Adrenal gland (tissue), 12 donors: ENCODE measurements around the gene HOXA5. TPM values are rescaled to one million over a fixed set of nuclear protein-coding genes. Genes with fewer than 3 reads are reported as not detected.

Experiments
- DNase-seq, 7 donors: peaks; one replicate each; pipeline ENCODE4 v3.0.0-alpha.2; 2019 to 2020
- H3K27ac ChIP-seq, 5 donors: fragments of 200-600 bp; sonication (generic) in 4 of 5; 1 replicate in 3 of 5; 2 replicates in 2 of 5; pipeline versions ENCODE4 v1.5.1 to v1.8.0; 2016 to 2020; ENCODE audit warnings: mild to moderate bottlenecking in 1 of 5
- H3K27me3 ChIP-seq: fragments of 200-600 bp; 2 replicates; pipeline ENCODE4 v1.8.0; 2021
- H3K36me3 ChIP-seq, 2 donors: fragments of 200-600 bp; replicated peaks in 1 of 2; 1 replicate in 1 of 2; 2 replicates in 1 of 2; pipeline versions ENCODE4 v1.5.1 to v1.8.0; 2018 to 2022
- H3K4me1 ChIP-seq, 2 donors: fragments of 200-600 bp; replicated peaks in 1 of 2; 1 replicate in 1 of 2; 2 replicates in 1 of 2; pipeline versions ENCODE4 v1.5.1 to v1.8.0; 2018 to 2021
- H3K4me3 ChIP-seq, 4 donors: fragments of 200-600 bp; sonication (generic) in 3 of 4; one replicate each; pipeline ENCODE4 v1.5.1; 2016 to 2018
- H3K9me3 ChIP-seq, 3 donors: fragments of 200-600 bp; sonication (generic) in 1 of 3; replicated peaks in 1 of 3; 1 replicate in 2 of 3; 2 replicates in 1 of 3; pipeline versions ENCODE4 v1.5.1 to v1.8.0; 2016 to 2021
- CTCF ChIP-seq, 6 experiments: fragments of 450-650 bp in 4 of 6; fragments of 200-600 bp in 2 of 6; sonication (generic) in 1 of 6; IDR thresholded peaks; 1 replicate in 5 of 6; 2 replicates in 1 of 6; pipeline versions ENCODE4 v1.5.1 to v1.8.0; 2016 to 2021; ENCODE audit warnings: antibody characterized with exemption in 6 of 6, mild to moderate bottlenecking in 2 of 6, moderate library complexity in 1 of 6
- POLR2A ChIP-seq, 2 donors: fragments of 450-650 bp; IDR thresholded peaks; one replicate each; pipeline ENCODE4 v1.6.1; 2017; ENCODE audit warnings: antibody characterized with exemption in 2 of 2, mild to moderate bottlenecking in 2 of 2, moderate library complexity in 1 of 2
- WGBS, 4 donors: extraction: QIAGEN DNeasy Blood & Tissue Kit in 2 of 4; methylation state at CpG; one replicate each; pipeline versions ENCODE4 v1.1.5 to v1.1.7; 2013 to 2017; 5-methylcytosine and 5-hydroxymethylcytosine counted together
- intact Hi-C, 2 donors: fragments of 100-400 bp; cut with DNase I; formaldehyde crosslinking; loops; one replicate each; pipeline versions ENCODE4 v1.14.1 to v1.15.0; 2022 to 2023
- polyA plus RNA-seq, 3 donors: library from polyadenylated mRNA; stranded (reverse); fragments of 200-250 nt in 2 of 3; fragments of 350-450 nt in 1 of 3; fragmentation: Illumina TruSeq in 1 of 3; extraction: RNeasy Lipid Tissue Mini Kit (QIAGEN cat#74804) in 1 of 3; gene quantifications; one replicate each; pipeline ENCODE4 v1.2.3, GENCODE V29; 2013 to 2014
- total RNA-seq, 9 donors: library from RNA; depleted of rRNA in 4 of 9; stranded (reverse); fragments of >200 nt in 4 of 9; fragments of 120-200 nt in 1 of 9; fragmentation: NEBNext Ultra II Directional in 1 of 9; extraction: Animal tissue kit (Norgen Biotek cat#: 25700) in 1 of 9; gene quantifications; one replicate each; pipeline versions ENCODE4 v1.1.0 to v1.2.4, GENCODE V29; 2013 to 2023
- donor health status: healthy with polysubstance abuse.
- donor health status: Bipolar disorder and iron deficiency.
- donor health status: DM: yes; HTN: yes; CAD: no.
- donor health status: DM: no; HTN: no; CAD: no.
- donor health status: DM: no; HTN: no; CAD: no.
- donor health status: DM: yes; HTN: yes; CAD: no.

Gene HOXA5
- total and polyA plus RNA-seq, 12 donors, result 21.8 to 132 (median 57.0) TPM

- TF ChIP-seq POLR2A (IDR thresholded peaks at IDR 0.05), result no peak
- H3K36me3 ChIP-seq, result no peaks in the 10 kb centered on the region
- DNase-seq, result no peak
- H3K4me1 ChIP-seq, result peaks cover 22 to 41% of the 10 kb centered on the region in 2 donors
- H3K4me3 ChIP-seq, result peak overlapping the region in 1 of 4 donors; percentile 76
- H3K9me3 ChIP-seq, result no peaks in the 10 kb centered on the region
- H3K27me3 ChIP-seq, result no peaks in the 10 kb centered on the region
- H3K27ac ChIP-seq, result peak overlapping the region in 2 of 5 donors; percentile 89 to 95
- intact Hi-C loops, result loop anchor here (10.0 kb wide), 1 partner anchor 235 kb away; the partner anchor contains the start of gene SKAP2 (in 2 of the 2)
- WGBS, 4 donors, result 66 to 82% (median 74%) methylated on average over 8 of the region's 8 CpGs
These were observed 43.8 kb downstream of the HOXA5 start for GRCh38 chr7:27099453-27100370.

- Histone ChIP-seq H3K4me1 (peaks cover 22 to 41% of the 10 kb centered on the region in 2 donors), H3K36me3 (no peaks in the 10 kb centered on the region), H3K27ac (peak overlapping the region; percentile 80 to 95 (median 86)), H3K27me3 (no peaks in the 10 kb centered on the region), H3K4me3 (peak overlapping the region in 2 of 4 donors; percentile 39 to 76), H3K9me3 (no peaks in the 10 kb centered on the region)
- intact Hi-C loops, result loop anchor here in 1 of 2 donors (10.0 kb wide), 1 partner anchor 234 kb away; the partner anchor contains the start of gene SKAP2
- TF ChIP-seq CTCF (IDR thresholded peaks at IDR 0.05), result no peak
- TF ChIP-seq POLR2A (IDR thresholded peaks at IDR 0.05), result peak in 1 of 2 donors; percentile 56
- WGBS, 4 donors, result 15 to 32% (median 16%) methylated on average over 29 to 38 of the region's 38 CpGs
- DNase-seq, result peak; percentile 66 to 87 (median 75)
These were observed 44.7 kb downstream of the HOXA5 start for GRCh38 chr7:27098578-27099451.

- intact Hi-C loops, result loop anchor here in 1 of 2 donors (10.0 kb wide), 1 partner anchor 233 kb away; the partner anchor contains the start of gene SKAP2
- no peak for TF ChIP-seq POLR2A (IDR thresholded peaks at IDR 0.05)
- TF ChIP-seq CTCF (IDR thresholded peaks at IDR 0.05), result no peak
- 7 to 32% (median 16%) methylated on average over 21 to 35 of the region's 35 CpGs for WGBS, 4 donors
- Histone ChIP-seq H3K9me3 (no peaks in the 10 kb centered on the region), H3K27ac (peak overlapping the region; percentile 80 to 95 (median 86)), H3K4me3 (peak overlapping the region in 2 of 4 donors; percentile 39 to 76), H3K27me3 (no peaks in the 10 kb centered on the region), H3K4me1 (peaks cover 22 to 38% of the 10 kb centered on the region in 2 donors), H3K36me3 (no peaks in the 10 kb centered on the region)
- peak in 2 of 7 donors; percentile 58 to 71 for DNase-seq
These were observed 45.5 kb downstream of the HOXA5 start for GRCh38 chr7:27097686-27098577.
